CD4-positive, CD25-positive, alpha-beta regulatory T cell (primary cell): ENCODE measurements around the gene SMIM41. TPM values are rescaled to one million over a fixed set of nuclear protein-coding genes. Genes with fewer than 3 reads are reported as not detected.
A peak's percentile ranks its signal among the peaks of the same experiment; 100 is the strongest.

Experiments
- ATAC-seq, 2 donors: fragments of 150-1000 bp; cut with Tn5 transposase; one replicate each; pipeline ENCODE4 v1.10.0; 2021; ENCODE audit warnings: low read depth in 2 of 2, moderate number of reproducible peaks in 2 of 2, moderate library complexity in 1 of 2
- DNase-seq, 3 donors: peaks; one replicate each; pipeline versions ENCODE4 v3.0.0 to v3.0.0-alpha.2; 2012 to 2022; ENCODE audit warnings: mixed read lengths in 1 of 3
- H3K27ac ChIP-seq: one replicate; pipeline ENCODE4 v1.7.0; 2013; ENCODE audit warnings: mild to moderate bottlenecking, low read length; ENCODE audit not compliant: insufficient read depth, poor library complexity, severe bottlenecking
- H3K27me3 ChIP-seq: one replicate; pipeline ENCODE4 v1.7.0; 2013; ENCODE audit warnings: low read length; ENCODE audit not compliant: control insufficient read depth, insufficient read depth
- H3K36me3 ChIP-seq: one replicate; pipeline ENCODE4 v1.7.0; 2013; ENCODE audit warnings: mild to moderate bottlenecking, low read length, moderate library complexity; ENCODE audit not compliant: control insufficient read depth, insufficient read depth
- H3K4me1 ChIP-seq: 2 replicates; pipeline ENCODE4 v1.7.0; 2013; ENCODE audit warnings: mild to moderate bottlenecking, low read length; ENCODE audit not compliant: insufficient read depth, control insufficient read depth, poor library complexity, severe bottlenecking
- H3K4me3 ChIP-seq: one replicate; pipeline ENCODE4 v1.7.0; 2013; ENCODE audit warnings: low read depth, mild to moderate bottlenecking, low read length, moderate library complexity
- H3K9me3 ChIP-seq, 2 experiments: 1 replicate in 1 of 2; 2 replicates in 1 of 2; pipeline ENCODE4 v1.7.0; 2013; ENCODE audit warnings: low read length in 2 of 2, mild to moderate bottlenecking in 1 of 2, moderate library complexity in 1 of 2; ENCODE audit not compliant: control insufficient read depth in 2 of 2
- H3K27ac Mint-ChIP-seq, 3 donors: one replicate each; pipeline ENCODE4 v1.8.0; 2020 to 2022; ENCODE audit warnings: mild to moderate bottlenecking in 3 of 3, mixed read lengths in 3 of 3, moderate library complexity in 2 of 3
- H3K27me3 Mint-ChIP-seq: one replicate; pipeline ENCODE4 v1.8.0; 2022; ENCODE audit warnings: mild to moderate bottlenecking, mixed read lengths
- H3K36me3 Mint-ChIP-seq: one replicate; pipeline ENCODE4 v1.8.0; 2020; ENCODE audit warnings: mixed read lengths
- H3K4me1 Mint-ChIP-seq, 4 donors: one replicate each; pipeline ENCODE4 v1.8.0; 2020 to 2022; ENCODE audit warnings: mixed read lengths in 4 of 4, mild to moderate bottlenecking in 1 of 4
- H3K4me3 Mint-ChIP-seq, 4 donors: one replicate each; pipeline ENCODE4 v1.8.0; 2020 to 2022; ENCODE audit warnings: mild to moderate bottlenecking in 4 of 4, mixed read lengths in 4 of 4, moderate library complexity in 3 of 4
- H3K9me3 Mint-ChIP-seq, 7 donors: one replicate each; pipeline ENCODE4 v1.8.0; 2020 to 2022; ENCODE audit warnings: mixed read lengths in 7 of 7, mild to moderate bottlenecking in 3 of 7, moderate library complexity in 2 of 7
- polyA plus RNA-seq, 4 donors: library from polyadenylated mRNA; unstranded; fragments of 300-500 nt; fragmentation: Illumina TruSeq; gene quantifications; one replicate each; pipeline ENCODE4 v1.2.3, GENCODE V29; 2021
- total RNA-seq: library from RNA; stranded (reverse); gene quantifications from one replicate; pipeline ENCODE4 v1.2.3, GENCODE V29; 2022

Gene SMIM41
- total and polyA plus RNA-seq, 5 donors from 2014 or later = 0.54 TPM; not detected in 4

DNA sequence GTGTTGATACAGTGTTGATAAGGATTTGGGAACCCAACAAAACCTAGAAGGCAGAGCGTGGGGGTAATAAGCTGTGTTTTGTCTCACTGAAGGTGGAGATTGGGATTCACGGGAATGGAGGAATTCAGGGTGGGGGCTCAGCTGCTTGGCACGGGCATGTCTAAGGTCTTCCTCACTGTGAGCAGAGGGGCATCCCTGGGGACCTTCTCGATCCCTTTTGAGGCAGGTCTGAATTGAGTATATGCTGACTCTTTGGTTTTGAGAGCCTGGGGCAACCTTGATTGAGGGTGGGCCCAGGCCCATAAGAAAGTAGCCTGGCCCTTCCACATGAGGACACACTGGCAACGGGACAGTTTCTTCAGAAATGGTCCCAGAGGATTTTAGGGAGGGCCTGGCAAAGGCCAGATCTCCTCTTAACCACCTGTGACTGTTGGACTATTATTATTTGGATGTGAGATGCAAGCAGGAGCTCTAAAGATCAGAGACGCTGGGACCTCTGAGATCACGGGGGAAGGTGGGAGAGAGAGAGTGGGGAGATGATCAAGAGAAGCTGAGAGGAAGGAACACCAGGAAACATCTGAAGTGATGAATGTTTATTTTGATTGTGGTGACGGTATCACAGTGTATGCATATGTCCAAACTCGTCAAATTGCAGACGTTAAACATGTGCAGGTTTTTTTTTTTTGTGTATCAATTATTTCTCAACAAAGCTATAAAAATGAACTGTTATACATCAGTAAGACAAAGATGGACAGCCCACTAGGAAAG lies 48.4 kb downstream of the SMIM41 start:
- H3K4me3 Mint-ChIP-seq = no peak overlapping the region
- H3K36me3 Mint-ChIP-seq = no peaks in the 10 kb centered on the region
- H3K9me3 Mint-ChIP-seq = peaks cover 0 to 2% (median 0%) of the 10 kb centered on the region in 7 donors
- no peak overlapping the region for H3K27ac Mint-ChIP-seq
- no peaks in the 10 kb centered on the region for H3K36me3 ChIP-seq
- DNase-seq = no peak
- H3K9me3 ChIP-seq = no peaks in the 10 kb centered on the region
- H3K4me1 Mint-ChIP-seq = no peaks in the 10 kb centered on the region
- no peak overlapping the region for H3K4me3 ChIP-seq
- no peaks in the 10 kb centered on the region for H3K4me1 ChIP-seq
- no peak overlapping the region for H3K27ac ChIP-seq
- ATAC-seq = no peak
- H3K27me3 Mint-ChIP-seq = peaks cover 17% of the 10 kb centered on the region
- H3K27me3 ChIP-seq = no peaks in the 10 kb centered on the region

DNA sequence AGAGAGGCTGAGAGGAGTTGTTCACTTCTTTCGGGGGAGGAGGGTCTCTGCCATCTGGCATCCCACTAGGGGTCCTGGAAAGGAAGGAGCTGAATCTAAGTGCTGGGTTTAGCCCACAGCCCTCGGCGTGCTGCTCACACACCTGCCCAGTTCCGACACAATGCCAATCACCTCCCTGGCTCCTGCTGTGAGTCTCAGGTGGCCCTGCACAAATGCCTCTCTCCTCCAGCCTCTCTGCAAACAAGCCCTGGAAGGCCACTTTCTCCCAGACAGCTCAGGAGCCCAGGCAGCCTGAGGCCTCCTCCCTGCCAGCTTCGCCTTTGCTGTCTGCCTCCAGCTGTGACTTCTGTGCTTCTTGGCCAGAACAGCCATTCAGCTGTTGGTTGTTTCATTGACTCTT lies 51.2 kb downstream of the SMIM41 start:
- no peaks in the 10 kb centered on the region for H3K36me3 ChIP-seq
- no peaks in the 10 kb centered on the region for H3K27me3 ChIP-seq
- no peaks in the 10 kb centered on the region for H3K9me3 ChIP-seq
- H3K4me3 Mint-ChIP-seq = no peak overlapping the region
- DNase-seq (no peak), ATAC-seq (no peak)
- H3K4me1 Mint-ChIP-seq = no peaks in the 10 kb centered on the region
- H3K36me3 Mint-ChIP-seq = no peaks in the 10 kb centered on the region
- no peaks in the 10 kb centered on the region for H3K4me1 ChIP-seq
- no peak overlapping the region for H3K27ac ChIP-seq
- H3K9me3 Mint-ChIP-seq = no peaks in the 10 kb centered on the region
- no peak overlapping the region for H3K27ac Mint-ChIP-seq
- H3K27me3 Mint-ChIP-seq = peaks cover 13% of the 10 kb centered on the region
- H3K4me3 ChIP-seq = no peak overlapping the region

DNA sequence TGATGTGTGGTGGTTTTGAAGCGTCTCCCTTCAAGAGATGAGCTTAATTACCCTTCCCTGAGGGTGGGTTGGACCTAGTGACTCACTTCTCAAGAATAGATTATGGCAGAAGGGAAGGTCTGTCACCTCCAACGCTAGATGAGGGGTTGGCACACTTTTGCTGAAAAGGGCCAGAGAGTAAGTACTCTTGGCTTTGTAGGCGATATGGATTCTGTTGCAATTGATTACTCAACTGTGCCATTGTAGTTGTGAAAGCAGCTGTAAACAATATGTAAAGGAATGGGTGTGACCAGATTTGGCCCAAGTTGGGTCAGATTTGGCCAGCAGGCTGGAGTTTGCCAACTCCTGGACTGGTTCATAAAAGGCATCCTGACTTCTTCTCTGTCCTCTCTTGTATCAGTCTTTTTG lies 53.3 kb downstream of the SMIM41 start:
- H3K4me1 Mint-ChIP-seq = no peaks in the 10 kb centered on the region
- no peaks in the 10 kb centered on the region for H3K36me3 Mint-ChIP-seq
- H3K27ac ChIP-seq = no peak overlapping the region
- no peak for ATAC-seq
- no peak for DNase-seq
- H3K4me3 Mint-ChIP-seq = no peak overlapping the region
- peaks cover 0 to 1% (median 0%) of the 10 kb centered on the region in 7 donors for H3K9me3 Mint-ChIP-seq
- no peak overlapping the region for H3K27ac Mint-ChIP-seq
- no peaks in the 10 kb centered on the region for H3K9me3 ChIP-seq
- peaks cover 5% of the 10 kb centered on the region for H3K27me3 Mint-ChIP-seq
- no peaks in the 10 kb centered on the region for H3K27me3 ChIP-seq
- no peaks in the 10 kb centered on the region for H3K36me3 ChIP-seq
- H3K4me3 ChIP-seq = no peak overlapping the region
- no peaks in the 10 kb centered on the region for H3K4me1 ChIP-seq

DNA sequence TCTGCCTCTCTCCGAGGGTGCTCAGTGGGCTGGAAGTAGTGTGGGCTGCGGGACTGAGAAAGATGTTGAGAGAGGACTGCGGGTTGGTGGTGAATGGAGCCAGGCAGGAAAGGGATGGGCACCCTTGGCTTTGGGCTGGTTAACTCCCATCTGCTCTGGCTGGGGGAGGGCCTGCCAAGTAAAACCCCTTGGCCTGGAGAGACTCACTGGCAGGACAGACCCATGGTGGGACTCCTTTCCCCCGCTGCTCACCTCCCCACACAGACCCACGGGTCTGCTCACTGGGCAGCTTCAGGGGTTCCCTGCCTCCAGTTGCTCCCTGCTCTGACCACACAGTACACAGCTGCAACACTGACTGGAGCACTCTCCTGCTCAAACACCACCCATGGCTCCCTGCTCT lies 58.2 kb downstream of the SMIM41 start:
- no peak for ATAC-seq
- no peak overlapping the region for H3K4me3 Mint-ChIP-seq
- no peaks in the 10 kb centered on the region for H3K36me3 ChIP-seq

DNA sequence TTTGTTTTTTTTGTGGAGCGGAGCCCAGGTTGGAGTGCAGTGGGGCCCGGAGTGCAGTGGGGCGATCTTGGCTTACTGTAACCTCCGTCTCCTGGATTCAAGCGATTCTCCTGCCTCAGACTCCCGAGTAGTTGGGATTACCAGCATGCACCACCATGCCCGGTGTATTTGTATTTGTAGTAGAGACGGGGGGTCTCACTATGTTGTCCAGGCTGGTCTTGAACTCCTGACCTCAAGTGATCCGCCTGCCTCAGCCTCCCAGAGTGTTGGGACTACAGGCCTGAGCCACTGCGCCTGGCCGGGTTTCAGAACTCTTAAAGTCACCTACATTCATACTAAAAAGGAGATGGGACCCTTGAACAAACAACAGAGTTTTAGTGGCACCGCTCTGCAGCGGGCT lies 59.6 kb downstream of the SMIM41 start:
- Mint-ChIP-seq H3K9me3 (peaks cover 0 to 1% (median 0%) of the 10 kb centered on the region in 7 donors), H3K4me1 (no peaks in the 10 kb centered on the region), H3K27ac (peak overlapping the region in 1 of 3 donors; percentile 36), H3K4me3 (no peak overlapping the region), H3K36me3 (no peaks in the 10 kb centered on the region), H3K27me3 (no peaks in the 10 kb centered on the region)
- no peaks in the 10 kb centered on the region for H3K36me3 ChIP-seq
- no peaks in the 10 kb centered on the region for H3K4me1 ChIP-seq
- H3K27ac ChIP-seq = no peak overlapping the region
- DNase-seq (no peak), ATAC-seq (no peak)
- no peaks in the 10 kb centered on the region for H3K27me3 ChIP-seq
- H3K9me3 ChIP-seq = no peaks in the 10 kb centered on the region
- no peak overlapping the region for H3K4me3 ChIP-seq

More for the DNA sequence above, 58.2 kb downstream of the SMIM41 start:
- H3K27ac ChIP-seq = no peak overlapping the region
- H3K36me3 Mint-ChIP-seq = no peaks in the 10 kb centered on the region
- H3K4me1 Mint-ChIP-seq = no peaks in the 10 kb centered on the region
- H3K4me1 ChIP-seq = no peaks in the 10 kb centered on the region
- H3K4me3 ChIP-seq = no peak overlapping the region
- DNase-seq = no peak
- H3K9me3 ChIP-seq = no peaks in the 10 kb centered on the region
- H3K27me3 Mint-ChIP-seq = no peaks in the 10 kb centered on the region
- no peak overlapping the region for H3K27ac Mint-ChIP-seq
- H3K9me3 Mint-ChIP-seq = peaks cover 0 to 1% (median 0%) of the 10 kb centered on the region in 7 donors
- no peaks in the 10 kb centered on the region for H3K27me3 ChIP-seq

DNA sequence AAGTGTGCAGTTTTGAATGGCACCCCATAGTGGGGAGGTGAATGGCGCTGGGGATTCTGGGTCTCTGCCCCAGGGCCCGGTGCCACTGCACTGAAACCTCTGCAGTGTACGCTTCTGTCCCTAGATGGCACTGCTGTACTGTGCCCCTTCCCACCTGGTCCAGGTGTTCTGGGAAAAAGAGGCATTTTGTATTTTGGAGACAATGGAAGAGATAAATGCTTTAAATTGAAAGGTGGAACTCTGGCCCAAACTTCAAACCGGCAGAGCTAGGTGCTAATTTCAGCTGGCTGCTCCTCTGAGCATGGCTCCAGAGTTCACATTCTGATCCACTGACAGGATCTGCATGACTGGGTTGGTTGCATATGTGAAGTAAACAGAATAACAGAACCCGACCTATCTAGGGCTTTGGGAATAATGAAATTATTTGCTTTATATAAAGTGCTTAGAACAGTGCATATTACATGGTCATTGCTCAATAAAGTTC lies 60.1 kb downstream of the SMIM41 start:
- Histone ChIP-seq H3K4me1 (no peaks in the 10 kb centered on the region), H3K4me3 (no peak overlapping the region), H3K27ac (no peak overlapping the region), H3K9me3 (no peaks in the 10 kb centered on the region), H3K27me3 (no peaks in the 10 kb centered on the region), H3K36me3 (no peaks in the 10 kb centered on the region)
- no peaks in the 10 kb centered on the region for H3K27me3 Mint-ChIP-seq
- DNase-seq (peak in 1 of 3 donors; percentile 40), ATAC-seq (peak; percentile 53 to 62)
- H3K4me3 Mint-ChIP-seq = no peak overlapping the region
- peak overlapping the region in 1 of 3 donors; percentile 36 for H3K27ac Mint-ChIP-seq
- H3K36me3 Mint-ChIP-seq = no peaks in the 10 kb centered on the region
- H3K9me3 Mint-ChIP-seq = peaks cover 0 to 1% (median 0%) of the 10 kb centered on the region in 7 donors
- H3K4me1 Mint-ChIP-seq = no peaks in the 10 kb centered on the region

DNA sequence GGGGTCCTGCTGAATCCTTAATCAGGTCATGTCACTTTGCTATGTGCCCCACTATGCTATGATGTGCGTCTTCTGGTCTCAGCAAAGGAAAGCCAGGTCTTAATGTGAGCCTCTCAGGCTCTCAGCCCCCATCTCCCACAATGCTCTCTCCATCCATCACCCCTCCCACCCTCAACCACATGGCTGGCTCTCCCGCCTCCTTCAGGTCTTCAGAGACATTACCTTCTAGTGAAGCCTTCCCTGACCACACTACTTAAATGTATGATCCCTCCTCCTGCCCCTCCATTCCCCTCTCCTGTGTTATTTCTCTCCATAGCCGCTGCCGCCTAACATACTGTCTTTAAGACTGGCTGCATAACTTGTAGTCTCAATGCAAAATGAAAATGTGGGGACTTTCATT lies 61.8 kb downstream of the SMIM41 start:
- Histone ChIP-seq H3K9me3 (no peaks in the 10 kb centered on the region), H3K4me3 (no peak overlapping the region), H3K36me3 (no peaks in the 10 kb centered on the region), H3K27ac (no peak overlapping the region), H3K4me1 (no peaks in the 10 kb centered on the region), H3K27me3 (no peaks in the 10 kb centered on the region)
- Mint-ChIP-seq H3K9me3 (peaks cover 0 to 3% (median 0%) of the 10 kb centered on the region in 7 donors), H3K4me1 (no peaks in the 10 kb centered on the region), H3K27ac (no peak overlapping the region), H3K4me3 (no peak overlapping the region), H3K36me3 (no peaks in the 10 kb centered on the region), H3K27me3 (no peaks in the 10 kb centered on the region)
- DNase-seq (no peak), ATAC-seq (no peak)

DNA sequence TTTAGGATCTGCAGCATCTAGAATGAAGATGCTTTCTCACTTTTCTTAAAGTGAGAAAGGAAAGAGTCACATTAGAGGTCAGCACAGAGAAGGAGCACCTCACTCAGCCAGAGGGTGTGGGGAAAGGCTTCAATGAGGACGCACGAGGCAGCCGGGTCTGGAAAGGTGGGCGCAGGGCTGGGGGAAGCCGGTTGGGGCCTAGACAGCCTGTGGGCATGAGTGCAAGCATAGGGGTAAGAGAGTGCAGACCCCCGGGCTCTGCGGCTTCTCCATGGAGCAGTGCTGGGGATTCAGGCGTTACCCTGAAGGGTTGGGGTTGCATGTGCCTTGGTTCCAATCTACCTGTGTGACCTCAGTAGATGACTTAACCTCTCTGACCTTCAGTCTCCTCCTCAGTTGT lies 62.4 kb downstream of the SMIM41 start:
- Histone ChIP-seq H3K4me1 (no peaks in the 10 kb centered on the region), H3K9me3 (no peaks in the 10 kb centered on the region), H3K36me3 (no peaks in the 10 kb centered on the region), H3K27me3 (no peaks in the 10 kb centered on the region), H3K27ac (no peak overlapping the region), H3K4me3 (no peak overlapping the region)
- DNase-seq (no peak), ATAC-seq (no peak)
- peaks cover 0 to 3% (median 0%) of the 10 kb centered on the region in 7 donors for H3K9me3 Mint-ChIP-seq
- H3K4me3 Mint-ChIP-seq = no peak overlapping the region
- H3K27me3 Mint-ChIP-seq = no peaks in the 10 kb centered on the region
- H3K36me3 Mint-ChIP-seq = no peaks in the 10 kb centered on the region
- no peaks in the 10 kb centered on the region for H3K4me1 Mint-ChIP-seq
- H3K27ac Mint-ChIP-seq = no peak overlapping the region
